ENCODE data around the gene CATSPER1. TPM values are rescaled to one million over a fixed set of nuclear protein-coding genes. Genes with fewer than 3 reads are reported as not detected.

The CATSPER1 gene
- polyA plus RNA-seq, 1 experiment, result 0.25 TPM

GRCh38 chr11:66068154-66068821 lies 42.0 kb upstream of the CATSPER1 start:
- POLR2A ChIA-PET, result interaction anchor here (0.9 to 3.0 kb wide), 2 partner anchors 17 to 66 kb away, joined by 3 to 12 read pairs; partner anchors contain the start of genes BANF1, EIF1AD and SF3B2

GRCh38 chr11:66067640-66068039 lies 41.4 kb upstream of the CATSPER1 start:
- DNase-seq (ENCODE audit: low read depth, low spot score), result no peak
- CTCF ChIA-PET, result interaction anchor here (0.5 to 5.3 kb wide), 21 partner anchors 9 to 191 kb away, joined by 3 to 103 read pairs (median 4); partner anchors contain the start of genes CCDC85B and SF3B2
- POLR2A ChIA-PET, result interaction anchor here (1.4 kb wide), 1 partner anchor 16 kb away, joined by 5 read pairs; no protein-coding TSS in a partner anchor
- H3K27ac ChIP-seq (ENCODE audit: low read depth, low read length), result no peak overlapping the region
- no peaks in the 10 kb centered on the region for H3K9me3 ChIP-seq (ENCODE audit: control insufficient read depth, insufficient read depth, low read length)
- H3K4me3 ChIP-seq (ENCODE audit: low read depth, low read length), result no peak overlapping the region
- no peaks in the 10 kb centered on the region for H3K27me3 ChIP-seq (ENCODE audit: control insufficient read depth, insufficient read depth, low read length)
- no peak for TF ChIP-seq CTCF (IDR thresholded peaks at IDR 0.05; ENCODE audit: low read depth, low read length)

More at GRCh38 chr11:66068154-66068821, 42.0 kb upstream of the CATSPER1 start:
- TF ChIP-seq CTCF (IDR thresholded peaks at IDR 0.05; ENCODE audit: low read depth, low read length), result peak; percentile 85
- H3K4me3 ChIP-seq (ENCODE audit: low read depth, low read length), result no peak overlapping the region
- peak; percentile 36 for DNase-seq (ENCODE audit: low read depth, low spot score)
- no peaks in the 10 kb centered on the region for H3K27me3 ChIP-seq (ENCODE audit: control insufficient read depth, insufficient read depth, low read length)
- H3K27ac ChIP-seq (ENCODE audit: low read depth, low read length), result peak overlapping the region; percentile 59
- H3K9me3 ChIP-seq (ENCODE audit: control insufficient read depth, insufficient read depth, low read length), result no peaks in the 10 kb centered on the region
- CTCF ChIA-PET, result interaction anchor here (0.5 to 5.3 kb wide), 46 partner anchors 9 to 809 kb away, joined by 3 to 103 read pairs (median 4); partner anchors contain the start of genes CCDC85B and SF3B2

GRCh38 chr11:66066751-66067150 lies 40.5 kb upstream of the CATSPER1 start:
- POLR2A ChIA-PET, result interaction anchor here (1.4 kb wide), 1 partner anchor 15 kb away, joined by 5 read pairs; no protein-coding TSS in a partner anchor
- no peak for DNase-seq (ENCODE audit: low read depth, low spot score)
- H3K27ac ChIP-seq (ENCODE audit: low read depth, low read length), result no peak overlapping the region
- H3K4me3 ChIP-seq (ENCODE audit: low read depth, low read length), result no peak overlapping the region
- H3K27me3 ChIP-seq (ENCODE audit: control insufficient read depth, insufficient read depth, low read length), result no peaks in the 10 kb centered on the region
- no peak for TF ChIP-seq CTCF (IDR thresholded peaks at IDR 0.05; ENCODE audit: low read depth, low read length)
- no peaks in the 10 kb centered on the region for H3K9me3 ChIP-seq (ENCODE audit: control insufficient read depth, insufficient read depth, low read length)
- CTCF ChIA-PET, result interaction anchor here (0.7 to 5.3 kb wide), 7 partner anchors 10 to 192 kb away, joined by 3 to 103 read pairs (median 4); partner anchors contain the start of gene SF3B2

GRCh38 chr11:66064571-66064970 lies 38.3 kb upstream of the CATSPER1 start:
- ChIA-PET POLR2A (no interaction called here), CTCF (interaction anchor here (5.3 kb wide), 1 partner anchor 11 kb away, joined by 103 read pairs; the partner anchor contains the start of gene SF3B2)
- Histone ChIP-seq H3K27me3 (ENCODE audit: control insufficient read depth, insufficient read depth, low read length) (no peaks in the 10 kb centered on the region), H3K9me3 (ENCODE audit: control insufficient read depth, insufficient read depth, low read length) (no peaks in the 10 kb centered on the region), H3K4me3 (ENCODE audit: low read depth, low read length) (no peak overlapping the region), H3K27ac (ENCODE audit: low read depth, low read length) (no peak overlapping the region)
- no peak for DNase-seq (ENCODE audit: low read depth, low spot score)
- TF ChIP-seq CTCF (IDR thresholded peaks at IDR 0.05; ENCODE audit: low read depth, low read length), result no peak

GRCh38 chr11:66063900-66064299 lies 37.6 kb upstream of the CATSPER1 start:
- TF ChIP-seq CTCF (IDR thresholded peaks at IDR 0.05; ENCODE audit: low read depth, low read length), result no peak
- POLR2A ChIA-PET, result interaction anchor here (1.0 kb wide), 1 partner anchor 12 kb away, joined by 3 read pairs; the partner anchor contains the start of gene SF3B2
- DNase-seq (ENCODE audit: low read depth, low spot score), result no peak
- no peak overlapping the region for H3K27ac ChIP-seq (ENCODE audit: low read depth, low read length)
- CTCF ChIA-PET, result no interaction called here
- no peak overlapping the region for H3K4me3 ChIP-seq (ENCODE audit: low read depth, low read length)
- H3K27me3 ChIP-seq (ENCODE audit: control insufficient read depth, insufficient read depth, low read length), result no peaks in the 10 kb centered on the region
- H3K9me3 ChIP-seq (ENCODE audit: control insufficient read depth, insufficient read depth, low read length), result no peaks in the 10 kb centered on the region

Measured in AG04450 (cell line).